ENCODE data around the gene MB.

The MB gene

DNA sequence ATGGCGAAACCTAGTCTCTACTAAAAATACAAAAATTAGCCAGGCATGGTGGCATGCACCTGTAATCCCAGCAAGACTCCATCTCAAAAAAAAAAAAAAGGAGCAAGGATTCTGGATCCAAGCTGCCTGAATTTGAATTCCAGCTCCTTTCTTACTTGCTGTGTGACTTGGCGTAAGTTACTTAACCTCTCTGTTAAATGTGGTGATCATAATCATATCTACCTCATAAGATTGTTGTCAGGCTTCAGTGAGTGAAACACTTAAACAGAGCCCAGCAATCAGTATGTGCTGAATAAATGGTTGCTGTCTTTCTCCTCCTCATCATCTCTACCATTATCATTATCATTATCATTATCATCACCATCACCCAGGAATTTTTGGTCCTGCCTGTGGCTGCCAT is 2.7 kb downstream of the MB start:
- DNase-seq, result no peak

DNA sequence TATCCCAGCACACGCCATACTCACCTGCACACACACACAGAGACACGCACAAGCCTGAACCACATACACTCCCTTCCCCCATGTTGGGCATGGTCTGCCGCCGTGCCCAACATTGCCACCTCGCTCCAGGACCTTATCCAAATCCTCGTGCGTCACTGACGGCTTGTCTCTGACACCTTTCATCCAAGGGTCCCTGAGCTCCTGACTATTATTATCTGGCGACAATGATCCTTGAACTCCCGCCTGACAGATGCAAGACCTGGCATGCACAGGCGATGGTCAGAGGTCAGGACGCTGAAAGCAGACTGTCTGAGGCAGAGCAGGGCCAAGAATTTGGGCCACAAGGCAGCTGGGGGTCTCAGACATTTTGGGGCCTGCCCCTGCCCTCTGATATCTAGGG is 4.2 kb downstream of the MB start:
- DNase-seq, result no peak

DNA sequence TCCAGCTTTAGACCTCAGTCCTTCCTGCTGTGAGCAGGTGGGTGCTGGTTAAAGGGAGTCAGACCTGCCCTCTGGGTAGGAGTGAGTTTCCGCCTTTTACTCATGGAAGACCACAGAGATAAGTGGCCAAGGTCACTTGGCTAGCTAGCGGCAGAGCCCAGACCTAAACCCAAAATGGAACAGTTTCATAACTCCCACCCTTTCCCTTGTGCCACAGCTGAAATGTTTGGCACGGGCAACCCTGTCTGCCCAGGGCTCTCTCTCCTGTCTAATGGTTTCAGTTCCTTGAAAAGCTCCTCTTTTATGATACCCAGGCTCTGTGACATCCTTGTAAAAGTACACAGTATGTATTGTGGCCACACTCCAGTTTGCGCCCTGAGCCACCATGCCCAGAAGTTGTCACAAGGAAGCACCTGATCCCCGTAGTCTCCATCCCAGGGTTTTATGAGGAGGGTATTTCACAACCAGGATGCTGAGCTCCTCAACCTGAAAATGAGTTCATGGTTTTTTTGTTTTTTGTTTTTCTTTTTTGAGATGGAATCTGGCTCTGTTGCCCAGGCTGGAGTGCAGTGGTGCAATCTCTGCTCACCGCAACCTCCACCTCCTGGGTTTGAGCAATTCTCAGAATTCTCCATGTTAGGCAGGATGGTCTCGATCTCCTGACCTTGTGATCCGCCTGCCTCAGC is 5.1 kb downstream of the MB start:
- DNase-seq, result no peak

DNA sequence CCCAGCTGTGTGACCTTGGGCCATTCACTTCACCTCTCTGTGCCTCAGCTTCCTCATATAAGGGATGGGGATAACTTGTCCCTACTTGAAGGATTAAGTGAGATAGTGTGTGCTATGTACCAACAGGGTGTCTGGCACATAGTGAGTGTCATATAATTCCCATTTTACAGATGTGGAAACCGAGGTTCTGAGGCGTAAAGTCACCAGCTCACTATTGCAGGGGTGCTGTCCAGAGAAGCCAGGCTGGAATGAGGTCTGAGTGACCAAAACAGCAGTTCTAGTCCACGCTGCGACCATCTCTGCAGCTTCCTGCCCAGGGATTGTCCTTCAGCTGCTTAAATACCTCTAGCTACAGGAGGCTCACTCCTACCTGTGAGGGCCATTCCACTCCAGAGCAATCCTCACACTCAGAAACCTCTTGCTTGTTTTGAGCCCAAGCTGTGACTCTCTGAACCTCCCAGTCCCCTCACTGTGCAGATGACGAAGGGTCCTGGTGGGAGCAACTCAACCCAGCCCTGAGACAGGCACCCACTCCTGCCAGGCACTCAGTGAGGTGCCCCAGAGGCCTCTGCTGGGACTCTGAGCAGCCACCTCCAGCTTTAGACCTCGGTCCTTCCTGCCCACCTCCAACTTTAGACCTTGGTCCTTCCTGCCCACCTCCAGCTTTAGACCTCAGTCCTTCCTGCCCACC is 5.8 kb downstream of the MB start:
- no peak for DNase-seq

DNA sequence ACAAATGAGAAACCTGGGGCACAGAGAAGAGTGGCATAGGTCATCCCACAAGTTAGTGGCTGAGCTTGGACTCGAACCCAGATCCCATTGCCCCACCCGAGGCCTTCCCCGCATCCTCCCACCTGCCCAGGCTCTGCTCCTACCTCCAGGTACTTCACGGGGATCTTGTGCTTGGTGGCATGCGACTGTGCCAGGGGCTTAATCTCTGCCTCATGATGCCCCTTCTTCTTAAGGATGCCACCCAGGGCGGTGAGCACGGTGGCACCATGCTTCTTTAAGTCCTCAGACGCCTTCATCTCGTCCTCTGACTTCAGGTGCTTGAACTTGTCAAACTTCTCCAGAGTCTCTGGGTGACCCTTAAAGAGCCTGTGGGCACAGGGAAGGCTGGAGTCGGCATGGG is 6.4 kb downstream of the MB start:
- DNase-seq, result no peak

DNA sequence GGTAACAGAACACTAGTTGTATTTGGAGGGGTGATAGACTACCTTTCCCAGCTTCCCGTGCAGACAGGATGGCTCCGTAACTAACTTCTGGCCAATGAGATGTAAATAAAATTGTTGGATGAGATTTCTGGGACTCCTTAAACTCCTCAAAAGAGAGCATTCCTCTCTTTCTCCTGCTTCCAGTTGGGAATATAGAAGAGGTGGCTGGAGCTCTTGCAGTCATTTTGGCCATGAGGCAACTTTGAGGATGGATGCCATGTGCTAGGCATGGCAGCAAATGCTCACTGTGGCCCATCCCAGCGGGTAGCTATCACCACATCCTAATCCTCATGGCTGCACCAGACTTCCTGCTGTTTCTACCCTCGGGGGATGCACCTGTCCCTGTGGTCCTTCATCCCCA is 7.4 kb downstream of the MB start:
- no peak for DNase-seq

DNA sequence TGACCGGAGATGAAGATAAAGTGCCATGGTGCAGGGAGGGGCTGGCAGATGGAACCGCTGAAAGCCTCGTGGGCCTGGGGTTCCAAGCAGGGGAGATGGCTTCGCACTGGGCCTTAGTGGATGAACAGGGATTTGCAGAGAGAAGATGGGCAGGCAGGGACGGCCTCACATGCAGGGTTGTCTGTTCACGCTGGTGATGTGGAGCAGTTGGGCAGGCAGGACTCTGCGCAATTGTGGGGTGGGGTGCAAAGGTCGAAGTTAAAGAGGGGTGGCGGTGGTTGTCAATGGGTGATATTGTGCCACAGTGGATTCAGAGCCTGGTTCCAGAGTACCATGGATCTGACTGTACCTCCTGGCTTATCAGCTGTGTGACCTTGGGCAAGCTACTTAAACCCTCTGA is 7.9 kb downstream of the MB start:
- DNase-seq, result no peak

DNA sequence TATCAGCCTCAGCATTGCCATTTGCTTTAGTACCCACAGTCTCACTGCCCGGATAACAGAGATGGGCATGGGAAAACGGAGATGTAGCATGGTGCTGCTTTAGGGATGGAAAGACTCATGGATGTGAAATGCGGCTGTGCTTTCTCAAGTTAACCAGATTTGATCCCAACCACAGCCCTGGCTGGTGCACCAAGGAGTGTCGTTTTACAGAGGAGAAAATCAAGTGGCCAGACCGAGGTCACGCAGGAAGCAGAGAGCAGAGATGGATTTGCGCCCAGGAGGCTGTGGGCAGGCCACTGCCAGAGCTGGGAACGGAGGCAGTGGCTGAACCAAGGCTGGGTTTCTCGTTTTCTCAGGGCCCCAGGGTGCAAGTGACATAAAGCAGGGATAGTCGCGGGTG is 9.0 kb downstream of the MB start:
- no peak for DNase-seq

DNA sequence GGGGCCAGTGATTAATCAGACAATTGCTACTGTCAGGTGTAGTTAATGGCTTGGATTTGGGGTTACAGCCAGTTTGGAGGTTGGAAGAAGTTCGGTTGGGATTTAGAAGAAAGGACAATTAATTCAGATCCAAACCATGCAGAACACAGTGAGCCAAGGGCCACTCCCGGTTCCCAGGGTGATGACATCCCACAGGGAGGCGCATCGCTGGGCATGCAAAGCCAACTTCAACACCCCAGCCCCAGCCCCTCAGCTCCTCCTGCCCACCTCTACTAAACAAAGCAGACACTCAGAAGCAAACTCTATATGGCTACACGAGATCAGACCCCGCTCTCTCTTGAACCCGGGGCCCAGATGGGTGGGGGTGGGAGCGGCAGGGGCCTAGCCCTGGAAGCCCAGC is 10.2 kb downstream of the MB start:
- DNase-seq, result no peak

DNA sequence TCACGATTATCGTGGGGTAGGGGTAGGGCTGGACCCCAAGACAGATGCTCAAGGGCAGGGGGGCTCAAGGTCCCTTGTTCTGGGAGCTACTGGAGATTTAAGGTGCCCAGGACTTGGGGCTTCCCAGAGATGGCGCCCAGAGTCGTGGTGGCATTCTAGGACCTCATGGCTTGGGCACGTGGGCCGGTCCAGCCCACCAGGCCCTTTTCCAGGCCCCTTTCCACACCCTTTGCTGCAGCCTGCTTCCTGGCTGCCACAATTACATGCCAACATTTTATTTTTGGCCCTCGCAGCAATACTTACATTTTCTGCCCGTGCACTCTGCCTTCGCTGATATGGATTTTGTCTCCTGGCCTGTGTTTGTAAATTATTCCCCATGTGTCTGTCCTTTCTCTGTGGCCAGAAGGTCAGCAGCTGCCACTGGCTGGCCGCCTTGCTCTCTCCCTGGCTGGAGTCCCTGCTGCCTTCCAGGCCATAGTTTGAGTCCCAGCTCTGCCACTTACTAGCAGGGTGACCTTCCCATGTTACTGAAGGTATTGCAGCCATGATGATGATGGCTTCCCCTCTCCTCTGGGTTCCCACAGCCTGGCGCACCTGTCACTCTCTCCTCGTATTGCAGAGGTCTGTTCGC is 11.2 kb downstream of the MB start:
- no peak for DNase-seq

DNA sequence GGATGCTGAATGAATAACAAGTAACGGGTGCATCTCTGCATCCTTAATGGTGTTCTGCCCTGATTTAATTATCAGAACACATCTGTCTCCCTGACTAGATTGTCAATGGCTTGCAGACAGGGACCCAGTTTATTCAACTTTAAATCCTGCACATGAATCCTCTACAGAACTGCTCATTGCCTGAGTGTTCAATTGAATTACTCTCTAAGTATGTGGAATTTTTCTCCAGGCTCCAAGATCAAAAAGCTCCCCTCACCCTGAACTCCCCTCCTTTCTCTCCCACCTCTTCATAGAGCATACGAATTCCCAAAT is 11.8 kb downstream of the MB start:
- no peak for DNase-seq

DNA sequence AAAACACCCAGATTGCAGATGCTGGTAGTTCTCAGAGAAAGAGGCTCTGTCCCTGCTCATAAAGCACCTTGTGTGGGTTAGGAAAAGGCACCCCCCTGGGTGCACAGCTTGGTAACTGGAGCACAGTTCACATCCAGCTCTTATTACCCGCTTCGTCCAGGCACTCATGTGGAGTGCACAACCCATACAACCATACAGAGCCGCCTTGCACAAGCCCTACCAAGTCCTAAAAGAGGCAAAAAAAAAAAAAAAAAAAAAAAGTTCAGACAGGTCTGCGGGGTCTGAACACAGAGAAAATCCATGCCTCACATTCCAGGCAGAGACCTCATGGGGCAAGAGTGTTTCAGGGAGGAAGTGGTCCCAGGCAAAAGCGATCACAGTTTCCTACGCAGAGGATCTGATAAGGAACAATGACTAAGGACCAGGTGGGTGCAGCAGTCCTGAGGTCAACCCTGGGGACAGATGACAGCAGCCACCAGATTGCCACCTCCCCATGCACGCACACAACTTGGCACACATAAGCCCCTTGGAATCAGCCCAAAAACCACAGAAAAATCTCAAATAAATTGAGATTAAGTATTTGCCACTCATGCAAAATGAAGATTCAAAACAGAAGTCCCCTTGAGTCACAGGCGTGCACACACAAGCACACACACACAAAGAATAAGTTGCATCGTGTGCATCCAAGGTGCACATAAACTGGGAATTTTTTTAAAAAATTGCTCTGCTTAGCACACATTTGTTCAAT is 12.3 kb downstream of the MB start:
- DNase-seq, result no peak

DNA sequence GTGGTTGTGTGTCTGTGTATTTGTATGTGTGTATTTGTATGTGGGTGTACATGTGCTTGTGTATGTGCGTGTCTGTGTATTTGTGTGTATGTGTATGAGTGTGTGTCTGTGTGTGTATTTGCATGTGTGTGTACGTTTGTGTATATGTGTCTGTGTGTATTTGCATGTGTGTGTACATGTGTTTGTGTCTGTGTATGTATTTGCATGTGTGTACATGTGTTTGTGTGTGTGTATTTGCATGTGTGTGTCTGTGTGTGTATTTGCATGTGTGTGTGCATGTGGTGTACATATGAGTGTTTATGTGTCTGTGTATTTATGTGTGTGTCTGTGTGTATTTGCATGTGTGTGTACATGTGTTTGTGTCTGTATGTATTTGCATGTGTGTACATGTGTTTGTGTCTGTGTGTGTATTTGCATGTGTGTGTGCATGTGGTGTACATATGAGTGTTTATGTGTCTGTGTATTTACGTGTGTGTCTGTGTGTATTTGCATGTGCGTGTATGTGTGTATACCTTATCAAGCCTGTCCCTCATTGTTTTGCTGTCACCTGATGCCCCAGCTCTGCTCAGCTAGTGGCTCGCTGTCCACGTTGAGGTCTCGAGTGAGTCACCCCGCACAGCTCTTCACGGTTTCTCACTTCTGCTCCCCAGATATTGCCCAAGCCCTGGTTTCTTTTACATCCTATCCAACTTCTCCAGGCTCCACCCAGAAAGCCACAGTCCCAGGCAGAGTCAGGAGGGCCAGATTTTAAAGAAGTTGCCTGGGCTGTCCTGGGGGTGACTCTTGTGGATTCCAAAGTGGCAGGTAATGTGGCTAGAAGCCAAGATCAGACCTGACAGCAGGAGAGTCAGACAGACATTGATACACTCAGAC is 15.2 kb downstream of the MB start:
- no peak for DNase-seq

DNA sequence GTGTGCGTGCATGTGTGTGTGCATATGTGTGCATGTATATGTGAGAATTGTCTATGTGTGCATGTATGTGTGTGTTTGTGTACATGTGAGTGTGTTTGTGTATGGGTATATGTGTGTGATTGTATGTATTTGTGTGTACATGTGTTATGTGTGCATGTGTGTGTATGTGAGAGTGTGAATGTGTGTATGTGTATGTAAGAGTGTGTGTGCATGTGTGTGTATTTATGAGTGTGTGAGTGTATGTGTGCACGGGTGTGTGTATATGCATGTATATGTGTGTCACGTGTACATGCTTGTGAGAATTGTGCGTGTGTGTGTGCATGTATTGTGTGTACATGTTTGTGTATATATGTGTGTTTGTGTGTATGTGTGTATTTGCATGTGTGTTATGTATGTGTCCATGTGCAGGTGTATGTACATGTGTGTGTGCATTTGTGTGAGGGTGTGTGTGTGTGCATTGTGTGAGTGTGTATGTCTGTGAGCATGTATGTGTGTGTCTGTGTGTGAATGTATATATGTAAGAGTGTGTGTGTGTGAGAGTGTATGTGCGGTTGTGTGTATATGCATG is 16.0 kb downstream of the MB start:
- DNase-seq, result no peak

DNA sequence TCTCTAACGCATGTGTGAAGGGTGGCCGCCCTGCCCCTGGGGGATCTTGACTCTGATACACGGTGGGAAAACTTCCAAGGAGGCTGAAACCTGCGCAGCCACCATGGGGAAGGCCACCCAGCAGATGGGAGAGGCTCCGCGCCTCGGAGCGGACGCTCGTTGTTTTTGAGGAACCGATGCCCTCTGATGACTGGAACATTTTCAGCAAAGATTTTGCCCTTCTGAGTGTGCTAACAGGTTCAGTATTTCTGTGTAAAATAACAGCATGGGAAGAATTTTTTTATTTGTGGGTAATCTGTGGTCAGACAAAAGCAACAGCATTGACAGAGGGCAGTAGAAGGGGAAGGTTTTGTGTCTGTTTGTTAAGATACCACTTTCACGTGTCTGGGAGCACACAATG is 16.7 kb downstream of the MB start:
- no peak for DNase-seq

DNA sequence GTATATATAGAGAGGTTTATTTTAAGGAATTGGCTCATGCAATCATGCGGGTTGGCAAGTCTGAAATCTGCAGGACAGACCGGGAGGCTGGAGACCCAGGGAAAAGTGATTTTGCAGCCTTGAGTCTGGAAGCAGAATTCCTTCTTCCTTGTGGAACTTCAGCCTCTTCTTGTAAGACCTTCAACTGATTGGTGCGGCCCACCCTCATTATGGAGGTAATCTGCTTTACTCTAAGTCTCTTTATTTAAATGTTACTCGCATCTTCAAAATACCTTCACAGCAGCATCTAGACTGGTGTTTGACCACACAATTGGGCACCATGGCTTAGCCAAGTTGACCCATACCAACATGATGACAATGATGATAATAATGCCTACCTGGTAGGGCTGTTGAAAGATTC is 17.8 kb downstream of the MB start:
- no peak for DNase-seq

DNA sequence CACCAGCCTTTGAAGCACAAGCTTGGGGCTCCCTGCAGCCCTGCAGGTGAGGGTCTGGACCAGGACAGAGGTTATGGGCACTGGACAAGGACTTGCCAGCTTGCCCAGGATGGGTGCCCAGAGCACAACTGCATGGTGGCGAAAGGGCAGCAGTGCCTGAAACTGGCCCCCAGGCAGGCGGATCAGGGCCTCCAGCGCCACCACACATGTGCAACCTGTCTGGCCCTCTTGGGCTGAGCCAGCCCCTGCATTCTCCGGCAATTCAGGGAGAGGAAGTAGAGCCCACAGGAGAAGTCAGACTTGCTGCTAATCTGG is 18.8 kb downstream of the MB start:
- DNase-seq, result no peak

DNA sequence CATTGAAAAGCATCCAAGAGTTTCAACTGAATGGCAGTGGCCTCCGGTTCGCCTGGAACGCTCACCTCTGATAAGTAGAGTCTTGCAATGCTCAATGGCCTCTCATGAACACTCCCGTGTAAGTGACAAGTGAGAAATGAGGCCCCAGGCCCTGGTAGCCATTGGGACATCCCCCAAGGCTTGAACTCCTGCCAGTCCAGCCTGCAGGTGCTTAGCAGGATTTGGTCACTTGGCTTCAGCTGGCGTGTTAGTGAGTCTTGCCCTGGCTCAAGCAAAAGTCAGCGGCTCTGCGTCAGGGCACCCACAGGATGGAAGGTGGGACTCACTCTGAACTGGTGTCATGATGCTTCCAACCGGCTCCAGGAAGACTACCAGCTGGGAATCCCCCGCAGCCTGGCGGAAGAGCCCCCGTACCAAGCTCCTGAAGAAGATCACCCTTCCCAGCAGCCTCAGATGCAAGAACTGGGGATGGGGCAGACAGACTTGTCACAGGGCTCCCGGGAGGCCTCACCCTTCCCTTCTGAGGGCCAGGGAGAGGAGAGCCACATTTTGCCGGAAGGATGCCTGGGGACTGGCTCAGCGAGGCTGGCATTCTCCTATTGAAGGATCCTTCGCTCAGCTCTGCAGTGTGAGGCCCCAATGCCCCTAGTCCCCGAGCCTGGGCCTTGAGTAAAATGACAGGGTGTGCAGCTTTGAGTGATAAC is 19.3 kb downstream of the MB start:
- no peak for DNase-seq

DNA sequence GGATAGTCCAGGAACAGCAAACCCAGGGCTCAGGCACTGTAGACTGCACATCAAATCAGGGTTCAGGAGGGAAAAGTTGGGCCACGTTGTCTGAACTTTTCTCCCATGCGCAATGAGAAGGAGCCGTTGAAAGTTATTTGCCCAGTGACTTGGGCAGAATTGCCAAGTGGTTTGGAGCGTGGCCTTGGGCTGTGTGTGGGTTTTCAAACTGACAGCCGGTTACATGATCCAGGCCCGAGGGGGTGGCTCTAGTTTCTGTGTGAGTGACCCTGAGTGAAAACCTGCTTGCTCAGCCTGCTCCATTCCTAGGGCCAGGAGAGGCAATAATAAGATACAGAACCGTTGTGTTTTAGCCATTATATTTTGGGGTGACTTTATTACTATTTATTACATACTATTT is 20.3 kb downstream of the MB start:
- no peak for DNase-seq

DNA sequence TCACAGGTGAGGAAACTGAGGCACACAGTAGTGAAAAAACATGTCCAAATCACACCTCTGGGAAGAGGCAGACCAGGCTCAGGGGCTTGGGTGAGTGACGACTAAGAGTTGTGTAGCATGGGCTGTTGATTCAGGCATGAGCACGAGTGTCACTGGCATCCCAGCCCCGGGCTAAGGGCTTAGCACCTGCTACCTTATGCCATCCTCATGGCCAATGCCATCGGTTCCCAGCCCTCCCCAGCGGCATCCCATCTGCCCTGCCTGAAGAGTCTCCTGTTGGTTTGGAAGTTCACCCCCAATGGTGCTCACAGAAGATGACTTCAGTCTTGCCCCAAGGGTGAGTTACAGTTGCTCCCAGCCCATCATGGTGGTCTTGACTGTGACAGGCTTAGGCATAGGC is 22.4 kb downstream of the MB start:
- DNase-seq, result no peak

DNA sequence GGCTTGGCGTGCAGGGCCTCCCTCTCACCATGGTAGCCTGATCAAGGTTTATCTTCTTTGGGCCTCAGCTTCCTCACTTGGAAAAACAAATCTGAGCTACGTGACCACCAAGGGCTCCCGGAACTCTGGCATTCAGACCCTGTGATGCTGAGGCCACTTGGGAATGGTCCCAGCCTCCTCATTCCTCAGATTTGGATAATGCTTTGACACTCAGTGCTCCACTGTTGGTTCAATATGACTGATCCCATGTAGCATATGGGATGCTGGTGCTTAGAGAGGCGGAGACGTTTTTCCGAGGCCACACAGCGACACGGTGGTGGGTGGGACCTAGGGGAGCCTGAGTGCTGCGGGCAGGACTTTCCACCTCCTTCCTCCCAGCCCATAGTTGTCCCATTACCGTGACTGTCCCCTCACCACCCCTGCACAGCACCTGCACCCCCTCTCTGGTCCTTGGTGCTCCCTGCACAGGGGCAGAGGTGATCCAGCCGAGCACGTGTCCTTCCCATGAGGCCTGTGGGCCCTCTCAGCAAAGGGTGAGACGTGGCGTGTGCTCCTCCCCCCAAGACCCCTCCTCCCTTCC is 23.1 kb downstream of the MB start:
- DNase-seq, result no peak
